ENCODE measurements around the gene SLC1A3.
"Not testable (repeated sequence)": the region's sequence is repeated elsewhere in the genome, so short reads cannot be mapped to it uniquely, and the experiment has no call there.

The SLC1A3 gene

DNA sequence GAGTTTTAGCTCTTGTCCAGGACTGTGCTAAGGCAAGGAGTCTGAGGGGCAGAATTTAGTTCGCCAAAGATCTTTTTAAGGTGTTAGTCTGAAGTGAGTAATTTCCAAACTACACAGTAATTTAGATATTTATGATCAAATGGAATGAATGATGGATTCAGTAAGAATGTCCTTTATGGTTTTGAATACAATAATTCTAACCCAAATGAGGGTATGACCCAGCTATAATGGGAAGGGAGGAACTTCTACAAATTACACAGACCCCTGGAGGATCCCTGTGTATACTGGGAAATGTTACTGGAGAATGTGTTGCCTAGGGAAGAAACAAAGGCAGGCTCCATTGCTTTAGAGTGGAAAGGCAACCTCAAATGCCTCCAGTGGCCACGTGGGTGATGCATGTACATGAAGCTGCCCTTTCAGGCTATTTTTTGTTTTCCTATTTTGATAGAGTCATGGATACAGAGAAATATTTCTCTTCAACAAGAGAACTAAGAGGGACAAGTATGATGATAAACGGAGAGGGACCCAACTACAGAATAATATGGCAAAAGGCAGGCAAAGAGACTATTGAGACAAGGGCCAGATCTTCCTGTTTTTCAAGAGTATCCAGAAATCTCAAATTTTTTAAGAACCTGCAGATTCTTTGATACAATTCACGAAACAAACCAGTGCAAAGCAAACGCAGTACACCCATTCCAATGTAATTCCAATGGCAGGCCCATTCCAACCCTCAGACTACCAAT, 25.4 kb downstream of the SLC1A3 start:
- DNase-seq (ENCODE audit: low read depth), result no peak

DNA sequence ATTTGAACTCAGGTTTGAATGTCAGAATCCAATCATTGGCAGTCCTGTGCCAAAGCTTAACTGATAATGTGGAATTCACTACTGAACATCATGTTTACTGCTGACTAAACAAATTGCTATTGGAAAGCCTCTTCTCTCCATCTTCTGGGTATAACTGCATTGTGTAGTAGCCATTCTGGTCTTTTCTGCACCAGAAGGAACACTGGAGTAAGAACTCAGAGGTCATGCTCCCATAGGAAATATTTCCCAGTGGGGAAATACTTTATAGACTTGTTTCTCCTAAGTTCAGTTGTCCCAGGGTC, 25.9 kb downstream of the SLC1A3 start:
- no peak for DNase-seq (ENCODE audit: low read depth)

DNA sequence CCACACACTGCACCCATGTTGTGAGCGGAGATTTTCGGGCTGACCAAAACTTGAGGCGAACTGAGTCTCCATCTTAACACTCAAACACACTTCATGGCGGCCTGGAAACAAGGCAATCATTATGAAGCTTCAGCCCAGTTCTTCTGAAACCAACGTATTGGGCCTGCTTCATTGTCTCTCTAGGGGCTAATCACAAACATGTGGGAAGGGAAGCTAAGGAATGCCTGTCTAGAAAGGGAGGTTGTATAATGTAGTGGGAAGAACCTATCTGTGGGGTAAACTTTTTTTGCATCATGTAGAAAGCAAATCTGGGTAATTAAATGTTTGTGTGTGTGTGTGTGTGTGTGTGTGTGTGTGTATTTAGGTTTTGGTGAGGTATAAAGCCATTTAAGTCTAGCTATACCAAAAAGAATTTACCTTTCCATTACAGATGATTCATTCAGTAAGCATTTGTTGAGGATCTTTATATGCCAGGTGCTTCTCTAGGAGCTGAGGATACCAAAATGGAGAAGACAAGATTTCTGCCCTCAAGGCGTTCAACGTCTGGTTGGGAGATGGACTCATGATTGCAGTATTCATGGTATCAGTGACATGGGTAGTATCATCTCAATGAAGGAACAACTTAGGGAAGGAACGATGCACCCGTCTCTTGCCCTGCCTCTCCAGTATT, 29.4 kb downstream of the SLC1A3 start:
- DNase-seq (ENCODE audit: low read depth), result no peak

DNA sequence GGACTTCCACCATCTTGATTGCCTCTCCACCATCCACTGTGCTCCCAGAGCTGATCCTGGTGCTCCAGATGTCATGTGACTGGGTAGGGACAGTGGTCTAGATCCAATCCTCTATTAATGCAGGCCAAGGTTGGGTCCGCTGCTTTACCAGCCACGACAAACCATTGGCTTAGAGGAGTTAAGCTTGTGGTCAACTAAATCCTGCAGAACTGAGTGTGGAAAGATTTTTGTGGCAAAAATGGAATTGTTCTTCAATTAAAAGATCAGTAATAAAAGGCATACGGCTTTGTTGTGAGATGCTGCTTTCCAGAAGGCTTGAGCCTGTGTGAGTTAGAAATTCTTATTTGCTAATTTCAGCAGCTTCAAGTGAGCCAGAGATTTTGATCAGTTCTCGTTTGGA, 30.7 kb downstream of the SLC1A3 start:
- no peak for DNase-seq (ENCODE audit: low read depth)

DNA sequence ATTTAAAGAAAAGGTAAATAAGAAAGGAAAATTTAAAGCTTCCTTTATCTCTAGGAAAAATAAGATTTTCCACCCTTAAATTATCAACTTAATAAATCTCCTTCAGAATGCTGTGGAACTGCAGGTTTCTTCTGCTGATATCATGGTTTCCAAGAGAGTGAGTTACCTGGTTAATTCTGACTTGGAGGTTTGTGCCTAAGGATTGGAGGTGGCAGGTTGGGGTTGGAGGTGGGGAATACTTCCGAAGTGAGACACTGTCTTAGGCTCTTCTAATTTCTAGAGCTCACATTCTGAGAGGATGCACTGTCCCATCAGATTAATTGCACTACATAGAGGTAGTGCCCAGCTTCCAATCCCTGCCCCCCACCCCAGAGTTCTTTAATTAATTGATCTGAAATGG, 31.1 kb downstream of the SLC1A3 start:
- no peak for DNase-seq (ENCODE audit: low read depth)

DNA sequence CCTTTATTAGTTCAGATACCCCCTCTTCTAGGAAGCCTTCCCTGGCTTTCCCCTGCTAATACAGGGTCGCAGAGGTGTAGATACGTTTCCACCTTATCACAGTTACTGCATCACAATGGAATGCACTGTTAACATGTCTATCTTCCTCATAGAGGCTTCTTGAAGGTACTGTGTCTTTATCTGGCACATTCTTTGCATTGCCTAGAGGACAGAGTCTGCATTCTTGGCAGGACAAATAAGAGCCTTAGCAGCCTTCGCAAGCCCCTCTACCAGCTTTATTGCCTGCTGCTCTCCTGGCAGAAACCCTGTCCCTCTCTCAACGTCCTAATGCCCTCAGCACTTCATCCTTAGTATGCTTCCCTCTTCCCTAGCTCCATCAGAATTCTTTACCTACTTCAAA, 31.6 kb downstream of the SLC1A3 start:
- no peak for DNase-seq (ENCODE audit: low read depth)

DNA sequence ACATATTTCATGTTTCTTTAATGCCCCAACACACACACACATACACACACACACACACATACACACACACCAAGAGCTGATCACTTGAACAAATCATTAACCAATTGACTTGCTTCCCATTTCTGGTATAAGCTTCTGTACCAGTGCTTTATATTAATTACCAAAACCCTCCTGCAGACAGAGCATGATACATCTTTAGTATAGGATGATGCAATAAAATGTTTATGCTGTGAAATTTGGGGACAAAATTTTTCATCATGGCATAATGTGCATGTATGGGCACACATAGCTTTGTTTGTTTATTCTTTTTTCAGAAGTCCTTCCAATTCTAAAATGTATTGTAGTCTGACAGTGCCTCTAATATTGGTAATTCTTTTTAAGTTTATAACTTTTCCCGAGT, 34.5 kb downstream of the SLC1A3 start:
- no peak for DNase-seq (ENCODE audit: low read depth)

DNA sequence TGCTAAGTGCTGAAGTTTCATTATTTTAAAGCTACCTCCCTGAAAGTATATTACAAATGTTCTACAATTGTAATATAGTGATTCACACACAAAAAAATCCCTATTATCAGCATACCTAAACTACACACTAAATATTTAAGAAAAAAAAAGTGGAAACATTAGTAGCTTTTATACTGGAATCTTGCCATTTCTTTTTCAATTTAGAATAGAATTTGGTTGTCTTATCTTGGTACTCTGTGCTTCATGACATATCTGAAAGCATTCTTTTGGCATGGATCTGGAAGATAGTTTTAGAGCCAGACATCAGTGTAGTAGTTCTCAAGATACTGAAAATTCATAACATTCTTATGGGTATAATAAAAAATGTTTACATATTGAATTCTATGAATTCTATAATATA, 35.0 kb downstream of the SLC1A3 start:
- DNase-seq (ENCODE audit: low read depth), result no peak

DNA sequence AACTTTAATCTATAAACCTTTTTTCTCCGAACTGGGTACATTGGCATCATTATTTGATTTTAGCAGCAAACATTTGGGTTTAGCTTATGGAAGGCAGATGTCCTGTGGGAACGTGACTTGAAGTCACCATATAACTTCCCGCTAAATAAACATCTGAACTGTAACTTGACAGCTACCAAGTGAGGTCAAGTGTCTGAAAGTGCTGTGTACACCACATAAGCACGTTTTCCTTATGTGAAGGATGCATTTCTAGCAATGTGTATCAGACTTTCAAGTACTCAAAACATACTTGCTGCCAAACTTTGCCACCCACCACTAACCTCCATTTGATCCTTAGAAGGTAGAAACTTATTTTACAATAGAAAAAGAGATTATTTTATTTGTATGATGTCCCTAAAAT, 35.7 kb downstream of the SLC1A3 start:
- no peak for DNase-seq (ENCODE audit: low read depth)

DNA sequence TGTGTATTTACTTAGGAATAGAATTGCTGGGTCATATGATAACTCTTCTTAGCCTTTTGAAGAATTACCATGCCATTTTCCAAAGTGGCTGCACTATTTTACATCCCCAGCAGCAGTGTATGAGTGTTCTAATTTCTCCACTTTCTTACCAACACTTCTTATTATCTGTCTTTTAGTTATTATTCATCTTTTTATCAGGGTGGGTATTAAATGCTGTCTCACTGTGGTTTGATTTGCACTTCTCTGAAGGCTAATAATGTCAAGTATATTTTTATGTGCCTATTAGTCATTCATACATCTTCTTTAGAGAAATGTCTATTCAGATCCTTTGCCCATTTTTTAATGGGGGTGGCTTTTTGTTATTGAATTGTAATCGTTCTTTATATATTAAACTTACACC, 36.8 kb downstream of the SLC1A3 start:
- no peak for DNase-seq (ENCODE audit: low read depth)

DNA sequence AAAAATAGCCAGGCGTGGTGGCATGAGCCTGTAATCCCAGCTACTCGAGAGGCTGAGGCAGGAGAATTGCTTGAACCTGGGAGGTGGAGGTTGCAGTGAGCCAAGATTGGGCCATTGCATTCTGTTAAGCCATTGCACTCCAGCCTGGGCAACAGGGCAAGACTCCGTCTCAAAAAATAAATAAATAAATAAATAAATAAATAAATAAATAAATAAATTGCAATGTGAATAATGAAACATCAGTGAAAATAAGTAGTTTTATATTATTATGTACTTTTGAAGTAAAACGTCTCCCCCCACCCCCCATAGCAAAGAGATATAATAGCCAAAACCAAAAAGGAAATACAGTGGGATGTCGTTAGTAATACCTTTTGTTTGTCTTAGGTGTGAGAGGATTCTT, 37.4 kb downstream of the SLC1A3 start:
- not testable (repeated sequence) for DNase-seq (ENCODE audit: low read depth)

DNA sequence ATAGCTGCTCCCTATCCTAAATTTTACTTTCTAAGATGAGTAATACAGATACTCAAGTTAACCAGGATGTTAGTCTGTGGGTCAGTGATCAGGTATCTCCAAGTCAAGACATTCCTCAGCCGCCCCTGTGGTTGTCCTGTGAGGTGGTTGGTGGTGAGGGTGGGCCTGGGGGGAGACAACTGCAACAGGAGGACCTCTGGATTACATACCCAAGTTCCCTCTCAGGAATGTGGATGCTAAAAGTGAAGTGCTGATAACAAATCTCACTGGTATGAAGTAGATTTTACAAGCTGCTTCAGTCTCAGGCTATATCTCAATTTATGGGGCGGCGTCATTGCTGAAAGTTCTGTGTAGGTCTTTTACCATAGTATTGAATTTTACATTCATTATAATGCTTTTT, 38.3 kb downstream of the SLC1A3 start:
- no peak for DNase-seq (ENCODE audit: low read depth)

DNA sequence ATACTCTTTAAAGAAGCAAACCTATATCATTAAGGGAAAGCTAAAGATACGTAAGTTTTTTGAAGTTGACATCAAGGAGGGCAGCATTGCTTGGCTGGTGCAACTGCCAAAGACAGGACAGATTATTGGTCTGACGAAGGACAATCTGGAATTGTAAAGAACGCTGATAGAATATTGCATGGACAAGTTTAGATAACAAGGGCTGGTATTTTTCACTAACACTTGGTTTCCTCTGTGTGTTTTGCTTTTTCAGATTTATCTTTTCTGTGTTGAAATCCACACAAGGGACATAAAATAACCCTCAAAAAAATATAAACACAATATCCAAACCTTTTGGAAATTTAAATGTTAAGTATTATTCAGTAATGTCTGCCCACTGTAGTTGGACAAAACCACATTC, 39.7 kb downstream of the SLC1A3 start:
- no peak for DNase-seq (ENCODE audit: low read depth)

DNA sequence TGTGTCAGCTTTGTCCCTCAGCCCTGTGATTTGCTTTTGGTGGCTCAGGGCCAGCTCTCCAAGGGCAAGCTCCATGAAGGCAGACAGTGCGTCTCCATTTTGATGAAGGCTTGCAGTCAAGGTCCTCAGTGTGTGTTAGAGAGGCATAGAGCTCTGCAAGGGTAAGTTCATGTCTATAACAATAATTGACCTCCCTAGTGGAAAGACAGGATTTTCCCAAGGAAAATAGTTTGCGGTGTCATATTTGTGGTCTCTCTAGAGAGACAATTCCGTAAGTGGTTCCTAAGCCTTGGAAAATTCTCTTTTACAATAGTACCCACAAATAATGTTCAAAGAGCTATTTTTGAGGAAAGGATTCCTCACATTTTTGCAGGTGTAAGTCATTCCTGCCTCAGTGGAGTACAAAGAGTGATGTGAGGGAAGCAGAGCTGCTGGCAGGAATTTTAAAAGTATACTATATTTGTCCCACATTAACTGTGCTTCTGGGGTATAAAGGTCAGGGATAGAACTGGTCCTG, 40.2 kb downstream of the SLC1A3 start:
- DNase-seq (ENCODE audit: low read depth), result no peak

DNA sequence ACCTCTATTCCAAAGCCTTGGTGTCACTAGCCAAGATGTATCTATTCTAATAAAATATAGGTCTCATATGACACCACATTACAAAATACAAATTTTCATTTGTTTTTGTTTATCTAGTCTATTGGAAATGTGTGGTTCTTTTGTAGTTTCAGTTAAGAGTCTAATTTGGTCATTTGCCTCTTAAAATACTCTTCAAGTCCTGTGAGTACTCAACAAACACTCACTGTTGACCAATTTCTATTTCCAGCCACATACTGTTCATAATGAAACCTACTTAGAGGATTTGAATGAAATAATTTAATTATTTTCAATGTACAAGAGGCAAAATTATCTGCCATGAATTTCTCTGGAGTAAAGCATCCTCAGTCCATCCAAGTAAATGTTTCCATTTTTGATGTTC, 40.6 kb downstream of the SLC1A3 start:
- DNase-seq (ENCODE audit: low read depth), result no peak

DNA sequence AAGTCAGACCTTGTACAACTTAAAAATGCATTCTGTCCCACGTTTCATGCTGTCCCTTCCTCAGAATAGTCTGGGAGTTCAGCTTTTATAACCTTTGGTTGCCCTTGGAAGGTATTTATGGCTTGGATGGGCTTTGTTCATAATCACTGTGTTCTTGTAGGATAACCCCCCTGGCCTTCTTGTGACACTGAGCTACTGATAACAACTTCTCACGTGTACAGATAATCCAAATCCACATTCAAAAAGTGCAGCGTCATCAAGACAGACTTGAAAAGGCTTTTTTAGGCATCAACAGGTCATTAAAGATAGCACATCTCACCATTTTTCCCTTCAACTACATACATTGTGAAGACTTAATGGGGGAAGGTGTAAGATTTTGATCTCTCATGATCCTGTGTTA, 42.0 kb downstream of the SLC1A3 start:
- DNase-seq (ENCODE audit: low read depth), result no peak

DNA sequence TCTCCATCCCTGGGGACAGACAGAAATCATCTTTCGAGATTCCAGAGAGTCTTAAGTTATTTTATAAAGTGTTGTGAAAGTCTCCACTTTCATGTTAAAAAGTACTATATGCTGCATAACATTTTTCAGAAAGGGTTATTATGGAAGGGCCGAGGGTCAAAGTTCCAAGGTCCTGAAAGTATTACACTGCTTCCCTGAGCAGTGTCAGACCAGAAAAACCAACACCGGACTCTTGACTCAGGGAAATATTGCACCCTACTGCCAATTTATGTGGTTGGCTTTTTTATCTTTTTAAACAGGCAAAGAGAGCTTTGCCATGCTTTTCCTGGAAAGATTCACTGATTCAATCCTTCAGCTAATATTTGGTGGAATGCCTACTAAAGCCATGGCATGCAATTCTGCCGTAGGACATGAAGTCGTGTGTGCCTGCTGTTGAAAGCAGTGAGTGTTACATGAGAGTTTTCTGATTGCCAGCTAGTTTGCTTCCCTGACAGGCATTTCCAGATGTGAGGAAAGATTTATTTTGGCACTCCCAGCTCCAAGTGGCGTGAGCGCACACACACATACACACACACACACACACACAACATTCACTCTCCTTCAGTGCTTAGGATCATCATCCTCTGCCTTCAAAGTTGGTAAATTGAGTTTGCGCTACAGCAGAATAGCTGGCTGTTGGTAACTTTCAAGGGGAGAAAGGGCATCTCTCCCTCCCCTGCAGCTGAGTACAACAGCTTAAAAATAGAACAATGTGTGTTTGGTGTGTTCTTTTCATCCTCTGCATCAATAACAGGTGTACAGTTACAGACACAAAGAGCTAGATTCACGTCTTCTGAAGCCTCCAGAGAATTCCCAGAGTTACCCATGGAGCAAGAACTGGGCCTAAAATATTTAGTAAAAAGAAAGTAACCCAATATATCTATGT, 45.6 kb downstream of the SLC1A3 start:
- DNase-seq (ENCODE audit: low read depth), result no peak

DNA sequence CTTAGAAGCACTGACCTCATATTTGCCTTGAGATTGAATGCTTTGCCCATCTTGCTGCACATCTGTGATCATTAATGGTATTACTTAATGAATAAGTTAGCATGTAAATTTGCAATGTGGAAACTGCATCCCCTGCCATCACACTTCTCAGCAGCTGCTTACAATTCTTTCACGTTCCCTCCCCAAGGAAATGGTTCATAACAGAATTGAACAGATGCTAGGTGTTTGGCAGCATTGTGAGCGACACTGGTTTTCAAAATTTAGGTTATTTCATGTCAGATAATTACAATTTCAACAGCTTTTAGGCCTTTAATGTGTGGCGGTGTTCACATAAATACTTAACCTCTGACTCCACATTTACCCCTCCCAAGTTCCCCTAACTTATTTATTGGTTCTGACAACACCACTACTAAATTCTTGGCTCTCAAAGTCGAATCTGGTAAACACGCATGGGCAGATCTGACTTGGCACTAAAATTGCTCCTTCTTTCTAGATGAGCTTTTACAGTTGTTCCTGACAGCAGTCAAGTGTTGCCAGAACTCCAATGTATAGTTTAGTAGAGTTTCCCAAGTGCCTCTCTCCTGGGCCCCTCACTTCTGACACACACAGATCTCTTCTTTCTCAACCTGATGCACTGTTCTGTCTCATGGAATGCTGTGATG, 46.8 kb downstream of the SLC1A3 start:
- no peak for DNase-seq (ENCODE audit: low read depth)

DNA sequence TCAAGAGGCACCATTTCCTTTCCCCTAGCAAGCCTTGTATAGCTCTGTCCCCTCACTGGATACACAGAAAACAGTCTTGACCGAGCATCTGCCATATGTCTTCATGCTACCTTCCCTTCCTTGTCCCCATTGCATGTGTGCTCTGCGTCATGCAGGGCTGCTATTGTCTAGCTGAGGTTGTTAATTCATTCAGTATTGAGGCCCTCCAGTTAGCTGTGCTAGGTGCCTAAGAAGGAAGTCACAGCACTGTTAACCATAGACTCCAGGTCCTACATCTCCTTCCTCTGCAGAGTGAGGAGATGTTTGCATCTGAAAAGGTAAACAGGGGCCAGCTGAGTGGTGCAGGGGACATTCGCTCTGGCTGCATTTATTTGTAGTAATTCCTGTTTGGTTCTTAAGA, 48.2 kb downstream of the SLC1A3 start:
- DNase-seq (ENCODE audit: low read depth), result no peak

DNA sequence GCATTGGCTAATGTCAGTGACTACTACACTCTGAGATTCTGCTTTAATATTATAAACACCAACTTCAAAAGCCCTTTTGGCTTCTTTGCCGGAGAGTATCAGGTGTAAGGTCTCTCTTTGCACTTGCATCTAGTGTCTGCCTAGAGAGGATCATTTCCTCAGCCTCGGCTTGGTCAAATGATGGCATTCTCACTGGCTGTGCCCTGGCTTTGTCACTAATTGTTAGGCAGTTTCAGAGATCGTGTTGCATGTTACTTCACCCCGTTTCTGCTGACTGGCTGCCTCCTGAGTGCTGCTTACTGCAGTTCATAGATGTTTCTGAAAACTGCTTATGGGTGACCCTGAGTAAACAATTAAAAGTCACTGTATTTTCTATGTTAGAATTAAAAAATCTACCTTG, 48.8 kb downstream of the SLC1A3 start:
- DNase-seq (ENCODE audit: low read depth), result no peak

DNA sequence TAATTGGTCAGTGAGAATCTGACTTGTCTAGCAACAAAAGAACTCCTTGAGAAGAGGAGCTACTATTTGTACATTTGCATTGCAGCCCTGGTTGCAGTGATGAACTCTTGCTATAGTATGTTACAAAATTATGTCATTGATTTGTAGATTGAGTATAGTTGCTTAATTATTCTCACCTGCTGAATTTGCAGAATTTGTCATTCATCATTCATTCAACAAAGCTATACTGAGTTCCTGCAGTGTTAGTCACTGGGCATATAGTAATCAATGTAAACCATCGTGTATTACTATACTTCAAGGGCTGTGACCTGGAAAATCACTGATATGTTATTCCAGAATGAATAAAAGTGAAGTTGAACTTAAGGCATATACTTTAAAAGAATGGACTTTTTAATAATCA, 50.1 kb downstream of the SLC1A3 start:
- DNase-seq (ENCODE audit: low read depth), result no peak

DNA sequence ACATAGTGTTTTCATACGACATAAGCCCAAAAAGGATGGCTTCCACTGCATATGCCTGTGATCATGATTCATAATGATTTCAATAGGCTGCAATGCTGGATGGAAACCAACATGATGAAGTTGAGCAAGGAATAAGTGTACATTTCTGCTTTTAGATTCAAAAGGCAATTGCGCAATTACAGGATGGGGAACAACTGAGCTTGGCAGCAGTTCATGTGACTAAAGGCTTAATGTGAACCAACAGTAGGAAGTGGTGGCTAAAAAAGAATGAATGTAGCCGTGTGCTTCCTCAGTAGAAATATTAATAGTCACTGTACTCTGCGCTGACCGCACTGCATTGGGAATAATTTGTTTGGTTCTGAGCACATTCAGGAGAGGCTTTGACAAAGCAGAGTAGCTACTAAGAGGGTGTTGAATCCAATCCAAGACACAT, 51.2 kb downstream of the SLC1A3 start:
- no peak for DNase-seq (ENCODE audit: low read depth)
